Measurements from ENCODE around the gene TDRD12.

GRCh38 chr19:32771596-32771995 lies 52.0 kb downstream of the TDRD12 start:
- TF ChIP-seq CTCF (conservative IDR thresholded peaks at IDR 0.05 in 1 of 2, IDR thresholded peaks at IDR 0.05 in 1 of 2; ENCODE audit: low read depth in 1 of 2, low read length in 2 of 2), result no peak
- TF ChIP-seq EZH2 (IDR thresholded peaks at IDR 0.05; ENCODE audit: low read length, missing control alignments), result no peak

All from fibroblast of lung (primary cell).